WTC11 (cell line): Measurements from ENCODE around the gene MFN1.

Source experiments
- AFF4 ChIP-seq: sonication (generic); formaldehyde crosslinking; IDR thresholded peaks from 2 replicates; pipeline ENCODE4 v1.8.1; 2023; ENCODE audit warnings: mild to moderate bottlenecking, missing genetic modification reagents, borderline replicate concordance
- ATF3 ChIP-seq: sonication (generic); formaldehyde crosslinking; conservative IDR thresholded peaks from 2 replicates; pipeline ENCODE4 v1.8.1; 2022; ENCODE audit warnings: mild to moderate bottlenecking, missing genetic modification reagents
- GABPB1 ChIP-seq: sonication (generic); formaldehyde crosslinking; IDR thresholded peaks from 2 replicates; pipeline ENCODE4 v1.8.1; 2023; ENCODE audit warnings: mild to moderate bottlenecking, missing genetic modification reagents
- MLX ChIP-seq: sonication (generic); formaldehyde crosslinking; IDR thresholded peaks from 2 replicates; pipeline ENCODE4 v1.8.1; 2023; ENCODE audit warnings: mild to moderate bottlenecking, missing genetic modification reagents, moderate library complexity
- NFYB ChIP-seq: sonication (generic); formaldehyde crosslinking; conservative IDR thresholded peaks from 2 replicates; pipeline ENCODE4 v1.8.0; 2022; ENCODE audit warnings: low read depth, missing genetic modification reagents
- SMAD3 ChIP-seq: sonication (generic); formaldehyde crosslinking; IDR thresholded peaks from 2 replicates; pipeline ENCODE4 v1.8.0; 2022; ENCODE audit warnings: missing genetic modification reagents, mild to moderate bottlenecking, borderline replicate concordance
- SP1 ChIP-seq: sonication (generic); formaldehyde crosslinking; conservative IDR thresholded peaks from 2 replicates; pipeline ENCODE4 v1.8.1; 2022; ENCODE audit warnings: missing genetic modification reagents
- STAT6 ChIP-seq: sonication (generic); formaldehyde crosslinking; conservative IDR thresholded peaks from 2 replicates; pipeline ENCODE4 v1.8.1; 2023; ENCODE audit warnings: mild to moderate bottlenecking, low read depth, missing genetic modification reagents, moderate library complexity
- TF ChIP-seq, protein P1 (sequence below): fragments of 200-600 bp; IDR thresholded peaks from 2 replicates; pipeline ENCODE4 v1.8.0; 2022; ENCODE audit warnings: antibody characterized with exemption
- TF ChIP-seq, protein P2 (sequence below): sonication (generic); formaldehyde crosslinking; IDR thresholded peaks from 2 replicates; pipeline ENCODE4 v1.8.0; 2022; ENCODE audit warnings: missing genetic modification reagents
- TF ChIP-seq, protein P3 (sequence below): fragments of 250-450 bp; sonication (Bioruptor Pico); IDR thresholded peaks from 2 replicates; pipeline ENCODE4 v1.9.0; 2021; ENCODE audit warnings: moderate library complexity, mild to moderate bottlenecking, inconsistent platforms, borderline replicate concordance

DNA sequence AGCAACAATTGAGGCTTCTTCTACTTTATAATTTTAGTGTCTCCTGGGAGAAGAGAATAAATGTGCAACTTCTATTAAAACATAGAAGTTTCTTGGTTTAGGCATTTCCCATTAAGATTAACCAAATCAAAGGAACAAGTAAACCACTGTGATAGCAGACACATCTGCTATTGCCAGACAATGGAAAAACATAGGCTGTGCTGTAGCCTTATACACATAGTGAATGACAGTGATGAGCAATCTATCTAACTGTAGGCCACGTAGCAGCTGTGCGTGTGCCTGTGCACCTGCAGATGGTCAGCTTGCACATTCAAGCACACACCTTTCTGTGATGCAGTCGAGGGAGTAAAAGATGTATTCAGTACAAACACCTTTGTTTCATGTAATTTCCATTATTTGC, 71.1 kb downstream of the MFN1 start:
- TF ChIP-seq, protein P1, sequence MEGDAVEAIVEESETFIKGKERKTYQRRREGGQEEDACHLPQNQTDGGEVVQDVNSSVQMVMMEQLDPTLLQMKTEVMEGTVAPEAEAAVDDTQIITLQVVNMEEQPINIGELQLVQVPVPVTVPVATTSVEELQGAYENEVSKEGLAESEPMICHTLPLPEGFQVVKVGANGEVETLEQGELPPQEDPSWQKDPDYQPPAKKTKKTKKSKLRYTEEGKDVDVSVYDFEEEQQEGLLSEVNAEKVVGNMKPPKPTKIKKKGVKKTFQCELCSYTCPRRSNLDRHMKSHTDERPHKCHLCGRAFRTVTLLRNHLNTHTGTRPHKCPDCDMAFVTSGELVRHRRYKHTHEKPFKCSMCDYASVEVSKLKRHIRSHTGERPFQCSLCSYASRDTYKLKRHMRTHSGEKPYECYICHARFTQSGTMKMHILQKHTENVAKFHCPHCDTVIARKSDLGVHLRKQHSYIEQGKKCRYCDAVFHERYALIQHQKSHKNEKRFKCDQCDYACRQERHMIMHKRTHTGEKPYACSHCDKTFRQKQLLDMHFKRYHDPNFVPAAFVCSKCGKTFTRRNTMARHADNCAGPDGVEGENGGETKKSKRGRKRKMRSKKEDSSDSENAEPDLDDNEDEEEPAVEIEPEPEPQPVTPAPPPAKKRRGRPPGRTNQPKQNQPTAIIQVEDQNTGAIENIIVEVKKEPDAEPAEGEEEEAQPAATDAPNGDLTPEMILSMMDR = no peak
- TF ChIP-seq GABPB1 (CRISPR knock-in tag) = no peak
- TF ChIP-seq, protein P2, sequence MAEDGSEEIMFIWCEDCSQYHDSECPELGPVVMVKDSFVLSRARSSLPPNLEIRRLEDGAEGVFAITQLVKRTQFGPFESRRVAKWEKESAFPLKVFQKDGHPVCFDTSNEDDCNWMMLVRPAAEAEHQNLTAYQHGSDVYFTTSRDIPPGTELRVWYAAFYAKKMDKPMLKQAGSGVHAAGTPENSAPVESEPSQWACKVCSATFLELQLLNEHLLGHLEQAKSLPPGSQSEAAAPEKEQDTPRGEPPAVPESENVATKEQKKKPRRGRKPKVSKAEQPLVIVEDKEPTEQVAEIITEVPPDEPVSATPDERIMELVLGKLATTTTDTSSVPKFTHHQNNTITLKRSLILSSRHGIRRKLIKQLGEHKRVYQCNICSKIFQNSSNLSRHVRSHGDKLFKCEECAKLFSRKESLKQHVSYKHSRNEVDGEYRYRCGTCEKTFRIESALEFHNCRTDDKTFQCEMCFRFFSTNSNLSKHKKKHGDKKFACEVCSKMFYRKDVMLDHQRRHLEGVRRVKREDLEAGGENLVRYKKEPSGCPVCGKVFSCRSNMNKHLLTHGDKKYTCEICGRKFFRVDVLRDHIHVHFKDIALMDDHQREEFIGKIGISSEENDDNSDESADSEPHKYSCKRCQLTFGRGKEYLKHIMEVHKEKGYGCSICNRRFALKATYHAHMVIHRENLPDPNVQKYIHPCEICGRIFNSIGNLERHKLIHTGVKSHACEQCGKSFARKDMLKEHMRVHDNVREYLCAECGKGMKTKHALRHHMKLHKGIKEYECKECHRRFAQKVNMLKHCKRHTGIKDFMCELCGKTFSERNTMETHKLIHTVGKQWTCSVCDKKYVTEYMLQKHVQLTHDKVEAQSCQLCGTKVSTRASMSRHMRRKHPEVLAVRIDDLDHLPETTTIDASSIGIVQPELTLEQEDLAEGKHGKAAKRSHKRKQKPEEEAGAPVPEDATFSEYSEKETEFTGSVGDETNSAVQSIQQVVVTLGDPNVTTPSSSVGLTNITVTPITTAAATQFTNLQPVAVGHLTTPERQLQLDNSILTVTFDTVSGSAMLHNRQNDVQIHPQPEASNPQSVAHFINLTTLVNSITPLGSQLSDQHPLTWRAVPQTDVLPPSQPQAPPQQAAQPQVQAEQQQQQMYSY (CRISPR knock-in tag) = no peak
- TF ChIP-seq MLX = no peak
- no peak for TF ChIP-seq ATF3 (CRISPR knock-in tag)
- TF ChIP-seq, protein P3, sequence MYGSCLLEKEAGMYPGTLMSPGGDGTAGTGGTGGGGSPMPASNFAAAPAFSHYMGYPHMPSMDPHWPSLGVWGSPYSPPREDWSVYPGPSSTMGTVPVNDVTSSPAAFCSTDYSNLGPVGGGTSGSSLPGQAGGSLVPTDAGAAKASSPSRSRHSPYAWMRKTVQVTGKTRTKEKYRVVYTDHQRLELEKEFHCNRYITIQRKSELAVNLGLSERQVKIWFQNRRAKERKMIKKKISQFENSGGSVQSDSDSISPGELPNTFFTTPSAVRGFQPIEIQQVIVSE = no peak
- TF ChIP-seq STAT6 = no peak
- TF ChIP-seq SMAD3 = no peak
- no peak for TF ChIP-seq SP1 (CRISPR knock-in tag)
- no peak for TF ChIP-seq AFF4 (CRISPR knock-in tag)
- no peak for TF ChIP-seq NFYB (CRISPR knock-in tag)
